ENCODE results near the gene CCDC59. TPM values are rescaled to one million over a fixed set of nuclear protein-coding genes. Genes with fewer than 3 reads are reported as not detected.
"Not testable (repeated sequence)": the region's sequence is repeated elsewhere in the genome, so short reads cannot be mapped to it uniquely, and the experiment has no call there.

CCDC59 gene, protein sequence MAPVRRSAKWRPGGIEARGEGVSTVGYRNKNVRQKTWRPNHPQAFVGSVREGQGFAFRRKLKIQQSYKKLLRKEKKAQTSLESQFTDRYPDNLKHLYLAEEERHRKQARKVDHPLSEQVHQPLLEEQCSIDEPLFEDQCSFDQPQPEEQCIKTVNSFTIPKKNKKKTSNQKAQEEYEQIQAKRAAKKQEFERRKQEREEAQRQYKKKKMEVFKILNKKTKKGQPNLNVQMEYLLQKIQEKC
- 87.8 and 101 TPM in 2 replicates for polyA plus RNA-seq (2014; cell fraction: cytosol; rRNA removed)
- polyA plus RNA-seq (2014; cell fraction: nucleus; rRNA removed): 77.0 and 80.1 TPM in 2 replicates

DNA sequence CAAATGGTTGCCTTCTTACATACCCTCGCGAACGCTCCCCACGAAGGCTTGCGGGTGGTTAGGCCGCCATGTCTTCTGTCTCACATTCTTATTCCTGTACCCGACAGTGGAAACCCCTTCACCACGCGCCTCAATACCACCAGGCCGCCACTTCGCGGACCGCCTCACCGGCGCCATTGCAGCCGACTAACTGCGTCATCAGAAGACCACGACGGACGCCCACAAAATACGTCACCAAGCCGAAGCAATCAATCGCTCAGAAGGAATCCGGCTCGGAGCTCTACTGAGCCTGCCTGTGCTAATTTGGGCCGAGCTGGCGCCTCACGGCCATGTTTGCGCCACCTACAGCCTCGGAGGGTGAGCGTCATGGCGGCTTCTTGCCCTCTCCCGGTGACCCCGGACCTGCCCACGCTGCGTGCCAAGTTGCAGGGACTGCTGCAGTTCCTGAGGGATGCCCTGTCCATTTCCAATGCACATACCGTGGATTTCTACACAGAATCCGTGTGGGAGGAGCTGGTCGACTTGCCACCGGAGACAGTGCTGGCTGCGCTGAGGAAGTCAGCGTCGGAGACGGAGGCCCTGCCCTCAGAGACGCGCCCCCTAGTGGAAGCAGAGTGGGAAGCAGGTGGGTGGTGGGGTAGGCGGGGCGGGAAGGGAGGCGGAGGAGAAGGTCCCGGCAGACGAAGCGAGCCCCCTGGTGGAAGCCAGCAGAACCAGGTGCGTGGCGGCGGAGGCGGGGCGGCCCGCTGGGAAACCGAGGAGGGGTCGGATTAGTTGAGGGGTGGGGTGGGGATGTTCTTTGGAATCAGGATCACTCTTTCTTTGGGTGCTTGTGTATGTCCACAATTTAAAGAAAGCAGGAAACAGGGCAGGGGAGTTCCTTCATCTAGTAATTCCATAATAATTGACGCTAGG is at the start of gene CCDC59, which contains the start of gene METTL25:
CCDC59 (minus strand) TSS at position 188 of the 915 bp plus-strand sequence; CDS start at position 177, 11 bp downstream.
METTL25 (plus strand) TSS at position 330 of the 915 bp plus-strand sequence; CDS start at position 367, 37 bp downstream.
- DNase-seq (ENCODE audit: low spot score): peak; percentile 99

DNA sequence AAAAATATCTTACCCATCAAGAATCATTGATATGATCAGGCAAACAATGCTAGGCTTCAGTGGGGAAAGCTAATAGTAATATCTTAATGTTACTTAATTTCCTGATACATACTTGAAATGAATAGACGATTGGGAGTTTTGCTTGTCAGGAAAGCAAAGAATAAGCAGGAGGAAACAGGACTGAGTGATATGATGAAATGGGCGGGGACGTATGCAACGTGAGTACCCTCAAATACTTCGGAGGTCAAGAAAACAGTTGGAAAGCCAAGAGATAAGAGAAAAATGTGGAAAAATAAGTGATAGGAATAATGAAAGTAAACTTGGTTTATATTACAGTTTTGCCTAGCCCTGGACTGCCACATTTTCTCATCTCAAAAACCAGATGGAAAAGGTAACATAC is 49.3 kb upstream of the CCDC59 start:
- no peak for DNase-seq (ENCODE audit: low spot score)

DNA sequence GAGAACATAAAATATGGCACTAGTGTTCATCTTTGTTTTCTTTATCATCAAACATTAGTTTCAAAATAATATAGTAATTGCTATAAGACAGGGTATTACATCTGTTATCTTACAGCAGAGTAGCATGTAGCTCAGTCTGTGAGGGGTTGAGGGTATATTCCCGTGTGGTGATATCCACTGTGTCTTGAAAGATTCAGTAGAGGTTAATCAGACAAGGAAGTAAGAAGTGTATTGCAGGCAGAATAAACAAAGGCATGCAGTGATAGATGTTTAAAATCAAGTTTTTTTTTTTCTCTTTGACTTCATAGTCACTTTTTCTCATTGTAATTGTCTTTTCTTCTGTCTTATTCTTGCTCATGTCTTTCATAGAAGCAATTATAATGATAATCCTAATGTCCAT is 48.5 kb upstream of the CCDC59 start:
- no peak for DNase-seq (ENCODE audit: low spot score)

GRCh38 chr12:82400819-82401218 is 42.6 kb upstream of the CCDC59 start:
- DNase-seq (ENCODE audit: low spot score): no peak

- no peak for DNase-seq (ENCODE audit: low spot score)
These were observed 40.7 kb upstream of the CCDC59 start for GRCh38 chr12:82398879-82399278.

GRCh38 chr12:82383930-82384552 is 25.9 kb upstream of the CCDC59 start:
- DNase-seq (ENCODE audit: low spot score): peak; percentile 21

- DNase-seq (ENCODE audit: low spot score): no peak
These were observed 20.8 kb upstream of the CCDC59 start for GRCh38 chr12:82378997-82379396.

DNA sequence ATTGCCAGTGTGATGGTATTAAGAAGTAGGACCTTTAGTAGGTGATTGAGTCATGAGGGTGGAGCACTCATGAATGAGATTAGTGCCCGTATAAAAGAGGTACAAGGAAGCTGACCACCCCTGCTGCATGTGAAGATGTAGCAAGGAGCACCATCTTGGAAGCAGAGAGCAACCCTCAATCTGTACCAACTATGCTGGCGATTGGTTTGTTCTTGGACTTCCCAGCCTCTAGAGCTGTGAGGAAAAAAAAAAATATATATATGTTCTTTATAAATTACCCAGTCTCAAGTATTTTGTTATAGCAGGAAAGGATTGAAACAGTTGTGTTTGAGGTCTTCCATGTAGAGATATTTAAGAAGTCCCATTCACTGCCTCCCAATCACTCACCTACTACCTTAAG is 17.0 kb upstream of the CCDC59 start:
- DNase-seq (ENCODE audit: low spot score): no peak

DNA sequence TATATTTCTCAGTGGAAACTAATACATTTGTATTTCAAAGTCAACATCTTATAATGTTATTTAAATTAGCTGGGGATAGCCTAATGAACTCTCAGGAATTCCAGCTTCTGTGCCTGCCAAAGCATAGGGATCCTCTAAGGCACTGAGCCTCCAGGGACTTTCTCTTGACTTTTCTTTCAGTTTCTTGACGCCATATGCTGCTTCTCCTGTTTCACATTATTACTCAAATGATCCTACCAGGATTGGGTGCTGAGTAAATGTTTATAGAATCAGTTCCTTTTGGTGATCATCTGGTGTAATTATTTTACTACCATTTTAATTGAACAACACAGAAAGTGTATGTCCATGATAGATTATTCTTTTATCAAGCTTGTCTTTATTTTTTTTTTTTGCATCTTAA is 8.0 kb upstream of the CCDC59 start:
- DNase-seq (ENCODE audit: low spot score): no peak

- no peak for DNase-seq (ENCODE audit: low spot score)
These were observed 5.8 kb upstream of the CCDC59 start for GRCh38 chr12:82363990-82364389.

GRCh38 chr12:82361461-82361915 is 3.3 kb upstream of the CCDC59 start:
- no peak for DNase-seq (ENCODE audit: low spot score)

GRCh38 chr12:82360834-82361233 is 2.6 kb upstream of the CCDC59 start:
- DNase-seq (ENCODE audit: low spot score): not testable (repeated sequence)

- DNase-seq (ENCODE audit: low spot score): peak; percentile 28
These were observed 910 bp upstream of the CCDC59 start for GRCh38 chr12:82359115-82359478.

DNA sequence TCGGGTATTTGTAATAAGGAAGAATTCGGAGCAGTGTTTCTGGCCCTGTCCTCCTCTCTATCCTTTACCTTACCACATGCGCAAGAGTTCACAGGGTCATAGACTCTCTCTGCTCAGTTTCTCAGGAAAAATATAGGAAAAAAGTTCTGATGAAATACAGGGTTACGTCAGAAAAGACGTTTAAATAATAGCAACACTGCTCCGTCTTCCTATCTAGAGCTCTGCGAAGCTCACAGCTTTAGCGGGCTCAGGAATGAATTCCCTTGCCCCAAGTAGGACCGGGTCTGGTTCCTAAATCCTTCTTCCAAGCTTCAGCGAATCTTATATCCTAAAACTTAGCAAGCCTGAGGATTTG is 365 bp downstream of the CCDC59 start:
- DNase-seq (ENCODE audit: low spot score): no peak

DNA sequence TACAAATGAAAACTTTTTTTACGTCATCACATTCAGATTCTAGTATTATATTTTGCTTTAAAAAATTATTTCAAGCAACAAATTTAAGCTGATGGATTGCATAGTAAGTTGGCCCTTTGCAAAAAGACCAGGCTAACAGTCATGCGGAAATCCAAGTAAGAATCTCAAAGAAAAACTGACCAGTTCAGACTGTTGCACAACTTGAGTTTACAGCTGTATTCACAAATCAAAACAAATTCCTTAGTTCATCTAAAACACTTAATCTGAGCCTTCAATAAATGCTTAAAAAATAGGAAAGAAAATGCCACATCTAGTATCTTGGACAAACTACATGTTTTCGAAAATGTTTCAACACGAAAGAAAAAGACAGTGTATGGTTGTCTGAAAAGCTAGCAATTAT is 847 bp downstream of the CCDC59 start:
- no peak for DNase-seq (ENCODE audit: low spot score)

GRCh38 chr12:82351390-82351789 is 6.8 kb downstream of the CCDC59 start:
- DNase-seq (ENCODE audit: low spot score): no peak

GRCh38 chr12:82350161-82350560 is 8.0 kb downstream of the CCDC59 start:
- no peak for DNase-seq (ENCODE audit: low spot score)

- peak; percentile 29 for DNase-seq (ENCODE audit: low spot score)
These were observed 28.7 kb downstream of the CCDC59 start for GRCh38 chr12:82329508-82329907.

DNA sequence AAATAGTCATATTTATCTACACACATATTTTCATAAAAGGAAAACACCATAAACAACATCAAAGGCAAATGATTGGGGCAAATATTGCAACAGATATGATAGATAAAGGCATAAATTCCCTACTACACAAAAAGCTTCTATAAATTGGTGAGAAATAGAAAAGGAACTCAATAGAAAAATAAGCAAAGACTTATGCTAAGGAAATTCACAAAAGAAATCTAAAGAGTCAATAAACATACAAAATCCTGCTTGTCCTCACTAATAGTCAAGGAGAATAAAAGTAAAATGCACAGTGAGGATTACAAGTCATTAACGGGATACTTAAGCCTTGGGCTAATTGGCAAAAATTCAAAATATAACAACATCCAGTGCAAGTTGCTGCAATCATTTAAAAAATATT is 30.3 kb downstream of the CCDC59 start:
- no peak for DNase-seq (ENCODE audit: low spot score)

- peak; percentile 21 for DNase-seq (ENCODE audit: low spot score)
These were observed 31.2 kb downstream of the CCDC59 start for GRCh38 chr12:82326905-82327503.

GRCh38 chr12:82325540-82326336 is 32.4 kb downstream of the CCDC59 start:
- DNase-seq (ENCODE audit: low spot score): no peak
